Ishikawa (cell line): ENCODE measurements around the gene NDUFB2.

Experiments used
- CEBPB ChIP-seq: IDR thresholded peaks from 2 replicates; pipeline ENCODE4 v1.6.1; 2012
- CREB1 ChIP-seq: IDR thresholded peaks from 2 replicates; pipeline ENCODE4 v1.6.1; 2012; ENCODE audit warnings: low read depth
- EP300 ChIP-seq: IDR thresholded peaks from 2 replicates; pipeline ENCODE4 v1.6.1; 2012; ENCODE audit warnings: borderline replicate concordance
- MAX ChIP-seq: IDR thresholded peaks from 2 replicates; pipeline ENCODE4 v1.6.1; 2012
- RAD21 ChIP-seq: IDR thresholded peaks from 2 replicates; pipeline ENCODE4 v1.6.1; 2012; ENCODE audit warnings: low read depth
- REST ChIP-seq: IDR thresholded peaks from 2 replicates; pipeline ENCODE4 v1.6.1; 2012; ENCODE audit warnings: low read depth, mild to moderate bottlenecking

DNA sequence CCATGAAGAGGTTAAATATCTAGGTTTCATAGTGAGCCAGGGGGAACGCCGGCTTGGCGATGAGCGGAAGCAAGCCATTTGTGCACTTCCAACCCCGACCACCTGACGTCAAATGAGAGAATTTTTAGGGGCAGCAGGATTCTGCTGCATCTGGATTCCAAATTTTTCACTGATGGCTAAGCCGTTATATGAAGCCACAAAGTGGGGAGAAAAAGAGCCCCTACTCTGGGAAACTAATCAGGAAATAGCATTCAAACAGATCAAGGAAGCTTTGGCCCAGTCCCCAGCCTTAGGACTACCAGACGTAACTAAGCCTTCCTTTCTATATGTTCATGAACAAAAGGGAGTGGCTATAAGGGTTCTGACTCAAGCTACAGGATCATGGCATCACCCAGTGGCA, 36.7 kb upstream of the NDUFB2 start:
- no peak for TF ChIP-seq EP300
- no peak for TF ChIP-seq CEBPB
- TF ChIP-seq MAX, result no peak
- no peak for TF ChIP-seq RAD21
- no peak for TF ChIP-seq REST
- no peak for TF ChIP-seq CREB1
